GM12878 (cell line): ENCODE data around the gene TNRC6C. TPM values are rescaled to one million over a fixed set of nuclear protein-coding genes. Genes with fewer than 3 reads are reported as not detected.

Experiments
- ATAC-seq: fragments of 200-7000 bp; cut with Tn5 transposase; 3 replicates; pipeline ENCODE4 v1.9.1; 2020; ENCODE audit warnings: mild to moderate bottlenecking, moderate library complexity
- BruUV-seq: library from RNA; stranded (reverse); fragments of 400-500 nt; replicated peaks from 2 replicates; lab custom pipeline; 2021; lab: Mats Ljungman, UMichigan
- CTCF ChIA-PET: fragments of 300-600 bp; sonication (Branson Sonifier 250); formaldehyde crosslinking; extraction: SDS; loops from one replicate; lab custom pipeline; 2021; ENCODE audit warnings: inconsistent platforms; lab: Yijun Ruan, JAX
- POLR2A ChIA-PET: fragments of 350-600 bp; formaldehyde crosslinking; extraction: SDS; loops from one replicate; lab custom pipeline; 2021; ENCODE audit warnings: inconsistent platforms; lab: Charles Lee
- RAD21 ChIA-PET: fragments of 300-600 bp; sonication (Branson Sonifier 250); formaldehyde crosslinking; loops from one replicate; lab custom pipeline; 2023; ENCODE audit warnings: antibody characterized with exemption; ENCODE audit not compliant: unreplicated experiment; lab: Charles Lee
- SMC1A ChIA-PET: fragments of 300-600 bp; sonication (Branson Sonifier 250); formaldehyde crosslinking; loops from one replicate; lab custom pipeline; 2023; ENCODE audit not compliant: unreplicated experiment, uncharacterized antibody; lab: Charles Lee
- DNase-seq: peaks from one replicate; pipeline ENCODE4 v3.0.0-alpha.2; 2011; ENCODE audit warnings: low read depth, low spot score
- FAIRE-seq: peaks from 3 replicates; lab custom pipeline; 2011; peaks lifted over from hg19 to GRCh38; lab: Jason Lieb, UNC
- H2AFZ ChIP-seq: 2 replicates; pipeline ENCODE4 v1.6.0; 2011; ENCODE audit warnings: low read depth, low read length, control low read depth; ENCODE audit not compliant: control insufficient read depth
- H3K27ac ChIP-seq: 2 replicates; pipeline ENCODE4 v1.5.1; 2011; ENCODE audit warnings: control low read depth; ENCODE audit not compliant: control insufficient read depth, insufficient read depth
- H3K27me3 ChIP-seq, 2 experiments: replicated peaks in 1 of 2; 2 replicates each; pipeline versions ENCODE4 v1.6.0 to v1.6.1; 2011; ENCODE audit warnings: low read length in 1 of 2; ENCODE audit not compliant: control insufficient read depth in 2 of 2, insufficient read depth in 2 of 2
- H3K36me3 ChIP-seq, 2 experiments: 2 replicates each; pipeline ENCODE4 v1.5.1; 2011; ENCODE audit warnings: low read length in 1 of 2; ENCODE audit not compliant: control insufficient read depth in 2 of 2, insufficient read depth in 2 of 2
- H3K4me1 ChIP-seq: 2 replicates; pipeline ENCODE4 v1.6.1; 2011; ENCODE audit warnings: mild to moderate bottlenecking, low read length, moderate library complexity, mixed read lengths; ENCODE audit not compliant: control insufficient read depth, insufficient read depth
- H3K4me2 ChIP-seq: 2 replicates; pipeline ENCODE4 v1.6.0; 2011; ENCODE audit warnings: control low read depth; ENCODE audit not compliant: control insufficient read depth, insufficient read depth
- H3K4me3 ChIP-seq: fragments of 200-600 bp; sonication (generic); 2 replicates; pipeline ENCODE4 v1.5.1; 2016
- H3K79me2 ChIP-seq: 2 replicates; pipeline ENCODE4 v1.6.0; 2011; ENCODE audit warnings: low read length; ENCODE audit not compliant: control insufficient read depth, insufficient read depth
- H3K9ac ChIP-seq: 2 replicates; pipeline ENCODE4 v1.8.0; 2011; ENCODE audit warnings: low read length, control low read depth, mixed read lengths; ENCODE audit not compliant: control insufficient read depth, insufficient read depth
- H3K9me3 ChIP-seq: replicated peaks from 3 replicates; pipeline ENCODE4 v1.5.1; 2011; ENCODE audit warnings: mild to moderate bottlenecking, low read length; ENCODE audit not compliant: control insufficient read depth, insufficient read depth
- H4K20me1 ChIP-seq: 2 replicates; pipeline ENCODE4 v1.6.0; 2011; ENCODE audit not compliant: control insufficient read depth, insufficient read depth
- ATF7 ChIP-seq: fragments of 450-650 bp; IDR thresholded peaks from 2 replicates; pipeline ENCODE4 v1.6.1; 2016; ENCODE audit warnings: low read depth, mild to moderate bottlenecking
- CHD2 ChIP-seq: IDR thresholded peaks from 2 replicates; pipeline ENCODE4 v1.6.1; 2011; ENCODE audit warnings: low read depth, low read length, improper control_type of control experiment, borderline replicate concordance
- GATAD2B ChIP-seq: fragments of 450-650 bp; conservative IDR thresholded peaks from 2 replicates; pipeline ENCODE4 v1.6.1; 2017; ENCODE audit warnings: low read depth, mild to moderate bottlenecking, moderate library complexity
- JUND ChIP-seq: IDR thresholded peaks from 2 replicates; pipeline ENCODE4 v1.6.1; 2012; ENCODE audit warnings: low read depth, mild to moderate bottlenecking, low read length, improper control_type of control experiment, moderate library complexity
- MYC ChIP-seq: IDR thresholded peaks from 2 replicates; pipeline ENCODE4 v1.6.1; 2011; ENCODE audit warnings: mild to moderate bottlenecking, low read length, moderate library complexity, inconsistent platforms; ENCODE audit not compliant: insufficient read depth, insufficient replicate concordance, insufficient read length, severe bottlenecking
- PML ChIP-seq: IDR thresholded peaks from 2 replicates; pipeline ENCODE4 v1.6.1; 2012; ENCODE audit warnings: low read length, inconsistent platforms
- PRDM15 ChIP-seq: fragments of 450-650 bp; formaldehyde crosslinking; IDR thresholded peaks from 2 replicates; pipeline ENCODE4 v1.4.0; 2020; ENCODE audit warnings: mild to moderate bottlenecking, moderate library complexity
- RUNX3 ChIP-seq: IDR thresholded peaks from 2 replicates; pipeline ENCODE4 v1.6.1; 2012; ENCODE audit warnings: low read length, inconsistent platforms
- SIN3A ChIP-seq: IDR thresholded peaks from 2 replicates; pipeline ENCODE4 v1.6.1; 2012; ENCODE audit warnings: low read depth, low read length, improper control_type of control experiment
- ZBTB4 ChIP-seq: fragments of 450-650 bp; formaldehyde crosslinking; IDR thresholded peaks from 2 replicates; pipeline ENCODE4 v1.4.0; 2022; ENCODE audit warnings: mild to moderate bottlenecking, moderate library complexity
- ZNF217 ChIP-seq: fragments of 450-650 bp; IDR thresholded peaks from 2 replicates; pipeline ENCODE4 v1.6.1; 2017; ENCODE audit warnings: antibody characterized with exemption, mild to moderate bottlenecking
- WGBS: methylation state at CpG from one replicate; pipeline ENCODE4 v1.1.6; 2016; ENCODE audit warnings: low lambda C conversion rate; ENCODE audit not compliant: insufficient replicate concordance, insufficient coverage; ENCODE audit errors: missing lambda C conversion rate; 5-methylcytosine and 5-hydroxymethylcytosine counted together
- in situ Hi-C: fragments of 300-500 bp; cut with MboI; formaldehyde crosslinking; loops from 9 replicates; pipeline ENCODE4 v1.14.3; 2018; ENCODE audit warnings: mixed read lengths
- intact Hi-C: fragments of 100-400 bp; cut with micrococcal nuclease; formaldehyde crosslinking; loops from one replicate; pipeline ENCODE4 v1.14.2; 2022; ENCODE audit not compliant: unreplicated experiment
- polyA plus RNA-seq, 11 experiments: library from polyadenylated mRNA; depleted of rRNA in 4 of 11; unstranded in 6 of 11; stranded (reverse) in 5 of 11; fragments of >200 nt; fragmentation: Nextera tagmentation in 4 of 11; fragmentation: Illumina TruSeq in 1 of 11; extraction: Ambion mirVana in 4 of 11; extraction: Trizol in 1 of 11; gene quantifications; 1 replicate in 1 of 11; 2 replicates in 10 of 11; pipeline versions ENCODE4 v1.2.1 to v1.2.3, GENCODE V29; 2011 to 2016; ENCODE audit warnings: inconsistent platforms in 2 of 11, missing spikeins in 2 of 11, low read depth in 1 of 11
- total RNA-seq, 4 experiments: library from RNA; depleted of rRNA in 3 of 4; stranded (reverse); fragments of >200 nt in 3 of 4; fragmentation: Illumina TruSeq in 1 of 4; extraction: Trizol in 1 of 4; gene quantifications; 2 replicates each; pipeline versions ENCODE4 v1.2.1 to v1.2.3, GENCODE V29; 2013 to 2021
- TF ChIP-seq, protein P1 (sequence below): fragments of 450-650 bp; IDR thresholded peaks from 2 replicates; pipeline ENCODE4 v1.6.1; 2017; ENCODE audit warnings: mild to moderate bottlenecking

Gene TNRC6C
- total and polyA plus RNA-seq, 10 of the 15 experiments (the other 5 are each of a cell fraction or from before 2014, with no cell fraction given) = 0.40 to 6.1 (median 0.96) TPM

DNA sequence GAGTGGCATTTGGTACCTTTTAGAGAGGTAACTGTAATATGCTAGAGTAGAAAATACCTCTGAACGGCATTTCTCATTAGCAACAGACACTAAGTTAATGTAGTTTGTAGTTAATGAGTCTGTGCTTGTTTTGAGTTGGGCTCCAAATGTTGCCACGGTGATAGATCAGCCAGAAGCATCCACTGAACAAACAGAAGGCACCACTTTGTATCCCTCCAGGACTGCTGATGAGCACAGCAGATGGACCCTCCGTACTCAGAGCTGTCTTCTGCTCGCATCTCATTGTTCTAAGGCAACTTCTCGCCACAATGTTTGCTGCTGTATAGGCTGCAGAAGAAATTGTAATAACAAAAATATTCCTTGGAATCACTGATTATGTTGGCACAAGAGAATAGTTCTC lies 56.1 kb downstream of the TNRC6C start (continued):
- TF ChIP-seq ZBTB4 (CRISPR knock-in tag) = no peak
- TF ChIP-seq ATF7 = no peak
- TF ChIP-seq RUNX3 = no peak

GRCh38 chr17:78016852-78017251 lies 58.3 kb downstream of the TNRC6C start:
- intact Hi-C loops (loop anchor here (5.0 kb wide), 1 partner anchor 70 kb away; no protein-coding TSS in a partner anchor), in situ Hi-C loops (loop anchor here (5.0 kb wide), 1 partner anchor 245 kb away; no protein-coding TSS in a partner anchor)
- CTCF ChIA-PET = interaction anchor here (1.1 to 9.4 kb wide), 10 partner anchors 25 to 515 kb away, joined by 3 to 111 read pairs (median 8); no protein-coding TSS in a partner anchor

More at GRCh38 chr17:78016852-78017251, 58.3 kb downstream of the TNRC6C start:
- ChIA-PET RAD21 (interaction anchor here (0.9 to 6.8 kb wide), 6 partner anchors 24 to 472 kb away, joined by 3 to 79 read pairs (median 4); partner anchors contain the start of gene TNRC6C), SMC1A (interaction anchor here (1.1 to 5.4 kb wide), 7 partner anchors 52 to 474 kb away, joined by 3 to 94 read pairs (median 6); no protein-coding TSS in a partner anchor), POLR2A (no interaction called here)
- Histone ChIP-seq H3K79me2 (no peaks in the 10 kb centered on the region), H3K36me3 (no peaks in the 10 kb centered on the region), H3K27me3 (no peaks in the 10 kb centered on the region), H3K9ac (no peak overlapping the region), H3K9me3 (no peaks in the 10 kb centered on the region), H3K4me2 (no peak overlapping the region), H3K4me3 (no peak overlapping the region), H2AFZ (no peak overlapping the region), H4K20me1 (no peaks in the 10 kb centered on the region), H3K4me1 (peaks cover 14% of the 10 kb centered on the region), H3K27ac (no peak overlapping the region)
- no peak for DNase-seq
- no peak for FAIRE-seq
- no TSS peak for BruUV-seq
- TF ChIP-seq JUND = no peak
- TF ChIP-seq CHD2 = no peak
- no peak for TF ChIP-seq GATAD2B
- TF ChIP-seq MYC = no peak
- no peak for TF ChIP-seq SIN3A
- no peak for TF ChIP-seq PRDM15 (CRISPR knock-in tag)
- TF ChIP-seq PML = no peak
- no peak for TF ChIP-seq ZNF217
- TF ChIP-seq, protein P1, sequence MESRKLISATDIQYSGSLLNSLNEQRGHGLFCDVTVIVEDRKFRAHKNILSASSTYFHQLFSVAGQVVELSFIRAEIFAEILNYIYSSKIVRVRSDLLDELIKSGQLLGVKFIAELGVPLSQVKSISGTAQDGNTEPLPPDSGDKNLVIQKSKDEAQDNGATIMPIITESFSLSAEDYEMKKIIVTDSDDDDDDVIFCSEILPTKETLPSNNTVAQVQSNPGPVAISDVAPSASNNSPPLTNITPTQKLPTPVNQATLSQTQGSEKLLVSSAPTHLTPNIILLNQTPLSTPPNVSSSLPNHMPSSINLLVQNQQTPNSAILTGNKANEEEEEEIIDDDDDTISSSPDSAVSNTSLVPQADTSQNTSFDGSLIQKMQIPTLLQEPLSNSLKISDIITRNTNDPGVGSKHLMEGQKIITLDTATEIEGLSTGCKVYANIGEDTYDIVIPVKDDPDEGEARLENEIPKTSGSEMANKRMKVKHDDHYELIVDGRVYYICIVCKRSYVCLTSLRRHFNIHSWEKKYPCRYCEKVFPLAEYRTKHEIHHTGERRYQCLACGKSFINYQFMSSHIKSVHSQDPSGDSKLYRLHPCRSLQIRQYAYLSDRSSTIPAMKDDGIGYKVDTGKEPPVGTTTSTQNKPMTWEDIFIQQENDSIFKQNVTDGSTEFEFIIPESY = no peak
- ATAC-seq = no peak
- WGBS = 35% methylated on average over 1 of the region's 1 CpG
